Endothelial cell of umbilical vein (primary cell): Measurements from ENCODE around the gene LRP6. TPM values are rescaled to one million over a fixed set of nuclear protein-coding genes. Genes with fewer than 3 reads are reported as not detected.

Experiments used
- BruUV-seq: library from RNA; stranded (reverse); fragments of 400-500 nt; replicated peaks from 2 replicates; lab custom pipeline; 2021; lab: Mats Ljungman, UMichigan
- CTCF ChIA-PET: fragments of 300-600, 350-600 bp; sonication (Branson Sonifier 250); formaldehyde crosslinking; loops from one replicate; lab custom pipeline; 2021; ENCODE audit warnings: antibody characterized with exemption, inconsistent platforms; lab: Charles Lee
- POLR2A ChIA-PET: fragments of 300-600, 350-600 bp; sonication (Branson Sonifier 250); formaldehyde crosslinking; loops from one replicate; lab custom pipeline; 2021; ENCODE audit warnings: antibody characterized with exemption, inconsistent platforms; lab: Charles Lee
- DNase-seq: peaks from one replicate; pipeline ENCODE4 v3.0.0-alpha.2; 2011; ENCODE audit warnings: low read depth, low spot score
- FAIRE-seq: peaks from 2 replicates; lab custom pipeline; 2011; peaks lifted over from hg19 to GRCh38; lab: Jason Lieb, UNC
- H2AFZ ChIP-seq: 2 replicates; pipeline ENCODE4 v1.6.0; 2012; ENCODE audit warnings: low read depth, low read length, control low read depth, inconsistent platforms
- H3K27ac ChIP-seq: 2 replicates; pipeline ENCODE4 v1.5.1; 2011; ENCODE audit warnings: low read depth, mild to moderate bottlenecking, control low read depth, low read length, moderate library complexity; ENCODE audit not compliant: insufficient read depth
- H3K27me3 ChIP-seq, 2 experiments: 2 replicates each; pipeline versions ENCODE4 v1.6.0 to v1.6.1; 2011; ENCODE audit warnings: low read length in 2 of 2, mixed read lengths in 1 of 2; ENCODE audit not compliant: control insufficient read depth in 2 of 2, insufficient read depth in 2 of 2
- H3K36me3 ChIP-seq, 2 experiments: 2 replicates in 1 of 2; 3 replicates in 1 of 2; pipeline ENCODE4 v1.5.1; 2011; ENCODE audit warnings: low read length in 2 of 2, mild to moderate bottlenecking in 1 of 2, moderate library complexity in 1 of 2; ENCODE audit not compliant: control insufficient read depth in 2 of 2, insufficient read depth in 2 of 2; ENCODE audit errors: extremely low read depth in 1 of 2
- H3K4me1 ChIP-seq: 3 replicates; pipeline ENCODE4 v1.5.1; 2011; ENCODE audit warnings: mild to moderate bottlenecking, low read length; ENCODE audit not compliant: control insufficient read depth, insufficient read depth; ENCODE audit errors: extremely low read depth
- H3K4me2 ChIP-seq: 2 replicates; pipeline ENCODE4 v1.6.1; 2011; ENCODE audit warnings: low read length, control low read depth, mixed read lengths; ENCODE audit not compliant: insufficient read depth
- H3K4me3 ChIP-seq, 3 experiments: fragments of 200-600 bp in 1 of 3; sonication (generic), shearing (Covaris generic) in 1 of 3; replicated peaks in 1 of 3; 2 replicates each; pipeline ENCODE4 v1.5.1; 2011 to 2016; ENCODE audit warnings: control low read depth in 3 of 3, low read length in 3 of 3, mild to moderate bottlenecking in 2 of 3, inconsistent platforms in 1 of 3, low read depth in 1 of 3, moderate library complexity in 1 of 3; ENCODE audit not compliant: insufficient read depth in 1 of 3
- H3K79me2 ChIP-seq: 2 replicates; pipeline ENCODE4 v1.6.0; 2012; ENCODE audit warnings: low read length, inconsistent platforms; ENCODE audit not compliant: control insufficient read depth, insufficient read depth
- H3K9ac ChIP-seq: replicated peaks from 2 replicates; pipeline ENCODE3; 2011; ENCODE audit warnings: low read length, control low read depth; ENCODE audit not compliant: insufficient read depth; ENCODE audit errors: extremely low read depth
- H3K9me1 ChIP-seq: replicated peaks from 3 replicates; pipeline ENCODE4 v1.6.0; 2011; ENCODE audit warnings: mild to moderate bottlenecking, low read length; ENCODE audit not compliant: control insufficient read depth, insufficient read depth; ENCODE audit errors: extremely low read depth
- H3K9me3 ChIP-seq: replicated peaks from 2 replicates; pipeline ENCODE4 v1.5.1; 2012; ENCODE audit warnings: low read length, inconsistent platforms; ENCODE audit not compliant: control insufficient read depth, insufficient read depth
- H4K20me1 ChIP-seq: replicated peaks from 2 replicates; pipeline ENCODE3; 2011; ENCODE audit warnings: mild to moderate bottlenecking, low read length; ENCODE audit not compliant: control insufficient read depth, insufficient read depth; ENCODE audit errors: extremely low read depth
- CTCF ChIP-seq, 2 donors: IDR thresholded peaks; 1 replicate in 1 of 2; 2 replicates in 1 of 2; pipeline ENCODE4 v1.5.1; 2011; ENCODE audit warnings: low read length in 2 of 2, mild to moderate bottlenecking in 2 of 2, moderate library complexity in 2 of 2, control low read depth in 1 of 2, inconsistent platforms in 1 of 2, low read depth in 1 of 2; ENCODE audit not compliant: insufficient read depth in 1 of 2; ENCODE audit errors: extremely low read depth in 1 of 2
- EZH2 ChIP-seq: IDR thresholded peaks from 2 replicates; pipeline ENCODE4 v1.6.1; 2012; ENCODE audit warnings: borderline replicate concordance, low read depth, mild to moderate bottlenecking, moderate library complexity, low read length, inconsistent platforms; ENCODE audit not compliant: severe bottlenecking
- FOS ChIP-seq: IDR thresholded peaks from 2 replicates; pipeline ENCODE4 v1.6.1; 2011; ENCODE audit warnings: mild to moderate bottlenecking, low read length, moderate library complexity, borderline replicate concordance; ENCODE audit not compliant: insufficient read depth
- GATA2 ChIP-seq: IDR thresholded peaks from 2 replicates; pipeline ENCODE4 v1.7.0; 2011; ENCODE audit warnings: low read depth, mild to moderate bottlenecking, moderate library complexity, mixed read lengths, low read length; ENCODE audit not compliant: insufficient read length, insufficient read depth
- JUN ChIP-seq: IDR thresholded peaks from 2 replicates; pipeline ENCODE4 v1.6.1; 2011; ENCODE audit warnings: borderline replicate concordance, low read depth; ENCODE audit not compliant: insufficient read length, insufficient read depth
- MAX ChIP-seq: IDR thresholded peaks from 2 replicates; pipeline ENCODE4 v1.6.1; 2011; ENCODE audit not compliant: insufficient read depth, insufficient read length
- MYC ChIP-seq: IDR thresholded peaks from one replicate; pipeline ENCODE4 v1.6.1; 2011; ENCODE audit warnings: mild to moderate bottlenecking, low read depth, low read length
- POLR2A ChIP-seq: IDR thresholded peaks from 2 replicates; pipeline ENCODE4 v1.6.1; 2012; ENCODE audit warnings: low read depth, mild to moderate bottlenecking, control low read depth, low read length
- POLR2AphosphoS5 ChIP-seq: IDR thresholded peaks from 2 replicates; pipeline ENCODE4 v1.6.1; 2012; ENCODE audit warnings: low read depth, mild to moderate bottlenecking, control low read depth, low read length, moderate library complexity; ENCODE audit not compliant: insufficient read depth
- dilution Hi-C: fragments of 300-500 bp; cut with MboI; formaldehyde crosslinking; loops from one replicate; pipeline ENCODE4 v1.15.0; 2019; ENCODE audit warnings: low sequenced_read_pairs; ENCODE audit not compliant: extremely low pct_ligation_motif_present
- intact Hi-C: fragments of 100-400 bp; cut with micrococcal nuclease; formaldehyde crosslinking; loops from one replicate; pipeline ENCODE4 v1.10.0; 2022
- polyA plus RNA-seq, 4 experiments: library from polyadenylated mRNA; depleted of rRNA in 3 of 4; stranded (reverse) in 3 of 4; unstranded in 1 of 4; fragments of >200 nt; gene quantifications; 2 replicates each; pipeline versions ENCODE4 v1.2.1 to v1.2.3, GENCODE V29; 2011 to 2012; ENCODE audit warnings: missing spikeins in 1 of 4
- total RNA-seq: library from RNA; stranded (reverse); gene quantifications from 2 replicates; pipeline ENCODE4 v1.2.3, GENCODE V29; 2021

The LRP6 gene
- total and polyA plus RNA-seq, 2 donors (not counting 3 experiments of a cell fraction or from before 2014, with no cell fraction given), result 28.5 to 41.7 TPM

GRCh38 chr12:12116677-12117076 lies 150.2 kb downstream of the LRP6 start:
- dilution Hi-C loops (no loop called here), intact Hi-C loops (no loop called here)
- H3K36me3 ChIP-seq, result peaks cover 0 to 7% of the 10 kb centered on the region in 2 experiments
- H3K27ac ChIP-seq, result no peak overlapping the region
- DNase-seq, result no peak
- no TSS peak for BruUV-seq
- H3K9ac ChIP-seq, result no peak overlapping the region
- no peak for FAIRE-seq
- POLR2A ChIA-PET, result no interaction called here
- H3K9me3 ChIP-seq, result no peaks in the 10 kb centered on the region
- no peak overlapping the region for H3K4me3 ChIP-seq
- TF ChIP-seq FOS (no peak), POLR2A (no peak), EZH2 (no peak), MYC (no peak), MAX (no peak)
- CTCF ChIA-PET, result interaction anchor here (2.1 kb wide), 1 partner anchor 31 kb away, joined by 6 read pairs; no protein-coding TSS in a partner anchor
- no peaks in the 10 kb centered on the region for H4K20me1 ChIP-seq
- no peaks in the 10 kb centered on the region for H3K27me3 ChIP-seq
- H3K9me1 ChIP-seq, result no peaks in the 10 kb centered on the region
- no peaks in the 10 kb centered on the region for H3K4me1 ChIP-seq
- no peaks in the 10 kb centered on the region for H3K79me2 ChIP-seq
- no peak overlapping the region for H3K4me2 ChIP-seq
- H2AFZ ChIP-seq, result no peak overlapping the region

- no peaks in the 10 kb centered on the region for H4K20me1 ChIP-seq
- no peak overlapping the region for H3K4me2 ChIP-seq
- H3K9ac ChIP-seq, result no peak overlapping the region
- CTCF ChIA-PET, result interaction anchor here (0.9 to 1.4 kb wide), 4 partner anchors 12 to 212 kb away, joined by 3 to 4 read pairs (median 4); no protein-coding TSS in a partner anchor
- FAIRE-seq (no peak), DNase-seq (no peak)
- no peaks in the 10 kb centered on the region for H3K9me1 ChIP-seq
- peaks cover 0 to 4% of the 10 kb centered on the region in 2 experiments for H3K36me3 ChIP-seq
- H3K27me3 ChIP-seq, result no peaks in the 10 kb centered on the region
- intact Hi-C loops (no loop called here), dilution Hi-C loops (no loop called here)
- H3K79me2 ChIP-seq, result no peaks in the 10 kb centered on the region
- no peak overlapping the region for H3K27ac ChIP-seq
- no peaks in the 10 kb centered on the region for H3K9me3 ChIP-seq
- H3K4me3 ChIP-seq, result no peak overlapping the region
- BruUV-seq, result no TSS peak
- no peak for TF ChIP-seq CTCF (IDR thresholded peaks at IDR 0.05; ENCODE audit: extremely low read depth in 1 of 2, insufficient read depth in 1 of 2, low read depth in 1 of 2, low read length in 2 of 2)
- no peak for TF ChIP-seq FOS
- no peak for TF ChIP-seq GATA2
- TF ChIP-seq EZH2, result no peak
- TF ChIP-seq POLR2A, result no peak
- no peak for TF ChIP-seq MYC
- no peak for TF ChIP-seq POLR2AphosphoS5
- TF ChIP-seq JUN, result no peak
- TF ChIP-seq MAX, result no peak
- no peaks in the 10 kb centered on the region for H3K4me1 ChIP-seq
- POLR2A ChIA-PET, result no interaction called here
- no peak overlapping the region for H2AFZ ChIP-seq
These were observed 151.3 kb downstream of the LRP6 start for GRCh38 chr12:12115514-12115913.
